ENCODE measurements around the gene ULBP2.
"Not testable (repeated sequence)": the region's sequence is repeated elsewhere in the genome, so short reads cannot be mapped to it uniquely, and the experiment has no call there.

Gene ULBP2

DNA sequence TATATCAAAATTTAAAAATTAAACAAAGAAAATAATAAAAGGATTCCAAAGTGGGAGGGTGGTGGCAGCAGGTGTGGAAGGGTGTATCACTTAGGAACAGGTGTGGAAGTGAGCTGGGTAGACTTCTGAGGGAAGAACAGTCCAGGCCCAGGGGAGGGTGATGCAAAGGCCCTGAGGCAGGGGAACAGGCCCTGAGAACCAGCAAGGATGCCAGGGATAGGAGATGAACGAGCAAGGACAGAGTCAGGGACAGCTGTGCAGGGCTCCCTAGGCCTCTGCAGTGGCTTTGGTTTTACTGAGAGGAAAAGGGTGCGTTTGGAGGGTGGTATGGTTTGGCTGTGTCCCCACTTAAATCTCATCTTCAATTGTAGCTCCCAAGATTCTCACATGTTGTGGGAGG lies 34.5 kb upstream of the ULBP2 start:
- TF ChIP-seq CTCF (conservative IDR thresholded peaks at IDR 0.05; ENCODE audit: low read depth, low read length): no peak
- Histone ChIP-seq H3K27me3 (ENCODE audit: insufficient read depth, low read depth) (peaks cover 36% of the 10 kb centered on the region), H3K79me2 (ENCODE audit: insufficient read depth, low read depth) (no peaks in the 10 kb centered on the region)

GRCh38 chr6:149908480-149908879 lies 33.3 kb upstream of the ULBP2 start:
- H3K36me3 ChIP-seq (ENCODE audit: insufficient read depth); H3K4me3 ChIP-seq (IDR thresholded peaks at IDR 0.05; ENCODE audit: insufficient read depth, low read depth, low read length); H3K79me2 ChIP-seq (ENCODE audit: insufficient read depth, low read depth); H3K4me2 ChIP-seq; H3K9ac ChIP-seq; H3K4me1 ChIP-seq (ENCODE audit: low read depth, poor library complexity, severe bottlenecking); H2AFZ ChIP-seq (ENCODE audit: low read depth); H4K20me1 ChIP-seq (ENCODE audit: insufficient read depth); H3K27ac ChIP-seq: not testable (repeated sequence)
- H3K27me3 ChIP-seq (ENCODE audit: insufficient read depth, low read depth): peaks cover 46% of the 10 kb centered on the region

More for the DNA sequence above, 34.5 kb upstream of the ULBP2 start:
- Histone ChIP-seq H3K4me3 (IDR thresholded peaks at IDR 0.05; ENCODE audit: insufficient read depth, low read depth, low read length) (no peak overlapping the region), H4K20me1 (ENCODE audit: insufficient read depth) (no peaks in the 10 kb centered on the region), H3K27ac (no peak overlapping the region), H3K4me2 (no peak overlapping the region), H2AFZ (ENCODE audit: low read depth) (no peak overlapping the region), H3K36me3 (ENCODE audit: insufficient read depth) (no peaks in the 10 kb centered on the region), H3K4me1 (ENCODE audit: low read depth, poor library complexity, severe bottlenecking) (no peaks in the 10 kb centered on the region), H3K9ac (no peak overlapping the region)

- no peak overlapping the region for H3K4me2 ChIP-seq
- H3K4me1 ChIP-seq (ENCODE audit: low read depth, poor library complexity, severe bottlenecking): no peaks in the 10 kb centered on the region
- TF ChIP-seq CTCF (conservative IDR thresholded peaks at IDR 0.05; ENCODE audit: low read depth, low read length): no peak
- no peak overlapping the region for H2AFZ ChIP-seq (ENCODE audit: low read depth)
- H4K20me1 ChIP-seq (ENCODE audit: insufficient read depth): no peaks in the 10 kb centered on the region
- H3K9ac ChIP-seq: no peak overlapping the region
- no peak overlapping the region for H3K27ac ChIP-seq
- H3K27me3 ChIP-seq (ENCODE audit: insufficient read depth, low read depth): peaks cover 58% of the 10 kb centered on the region
- H3K36me3 ChIP-seq (ENCODE audit: insufficient read depth): no peaks in the 10 kb centered on the region
- H3K79me2 ChIP-seq (ENCODE audit: insufficient read depth, low read depth): no peaks in the 10 kb centered on the region
- no peak overlapping the region for H3K4me3 ChIP-seq (IDR thresholded peaks at IDR 0.05; ENCODE audit: insufficient read depth, low read depth, low read length)
These were observed 31.9 kb upstream of the ULBP2 start for GRCh38 chr6:149909701-149910470.

GRCh38 chr6:149910721-149911151 lies 31.1 kb upstream of the ULBP2 start:
- TF ChIP-seq CTCF (conservative IDR thresholded peaks at IDR 0.05; ENCODE audit: low read depth, low read length): no peak
- no peak overlapping the region for H3K9ac ChIP-seq
- H3K79me2 ChIP-seq (ENCODE audit: insufficient read depth, low read depth): no peaks in the 10 kb centered on the region
- H3K4me1 ChIP-seq (ENCODE audit: low read depth, poor library complexity, severe bottlenecking): no peaks in the 10 kb centered on the region
- no peaks in the 10 kb centered on the region for H3K36me3 ChIP-seq (ENCODE audit: insufficient read depth)
- H4K20me1 ChIP-seq (ENCODE audit: insufficient read depth): no peaks in the 10 kb centered on the region
- H2AFZ ChIP-seq (ENCODE audit: low read depth): no peak overlapping the region
- H3K4me2 ChIP-seq: no peak overlapping the region
- H3K27me3 ChIP-seq (ENCODE audit: insufficient read depth, low read depth): peaks cover 58% of the 10 kb centered on the region
- H3K27ac ChIP-seq: no peak overlapping the region
- no peak overlapping the region for H3K4me3 ChIP-seq (IDR thresholded peaks at IDR 0.05; ENCODE audit: insufficient read depth, low read depth, low read length)

- H3K4me2 ChIP-seq; H3K4me3 ChIP-seq (IDR thresholded peaks at IDR 0.05; ENCODE audit: insufficient read depth, low read depth, low read length); H3K9ac ChIP-seq; H3K27ac ChIP-seq; H2AFZ ChIP-seq (ENCODE audit: low read depth); H3K4me1 ChIP-seq (ENCODE audit: low read depth, poor library complexity, severe bottlenecking); H4K20me1 ChIP-seq (ENCODE audit: insufficient read depth); H3K79me2 ChIP-seq (ENCODE audit: insufficient read depth, low read depth); H3K36me3 ChIP-seq (ENCODE audit: insufficient read depth): not testable (repeated sequence)
- H3K27me3 ChIP-seq (ENCODE audit: insufficient read depth, low read depth): peaks cover 56% of the 10 kb centered on the region
These were observed 29.1 kb upstream of the ULBP2 start for GRCh38 chr6:149912680-149913079.

Data from KMS-11 (cell line).